ENCODE data around the gene NFIB. TPM values are rescaled to one million over a fixed set of nuclear protein-coding genes. Genes with fewer than 3 reads are reported as not detected.

NFIB gene
- total and polyA plus RNA-seq, 2 of the 13 experiments (the other 11 are each of a cell fraction or from before 2014, with no cell fraction given): 0.98 to 4.6 TPM

DNA sequence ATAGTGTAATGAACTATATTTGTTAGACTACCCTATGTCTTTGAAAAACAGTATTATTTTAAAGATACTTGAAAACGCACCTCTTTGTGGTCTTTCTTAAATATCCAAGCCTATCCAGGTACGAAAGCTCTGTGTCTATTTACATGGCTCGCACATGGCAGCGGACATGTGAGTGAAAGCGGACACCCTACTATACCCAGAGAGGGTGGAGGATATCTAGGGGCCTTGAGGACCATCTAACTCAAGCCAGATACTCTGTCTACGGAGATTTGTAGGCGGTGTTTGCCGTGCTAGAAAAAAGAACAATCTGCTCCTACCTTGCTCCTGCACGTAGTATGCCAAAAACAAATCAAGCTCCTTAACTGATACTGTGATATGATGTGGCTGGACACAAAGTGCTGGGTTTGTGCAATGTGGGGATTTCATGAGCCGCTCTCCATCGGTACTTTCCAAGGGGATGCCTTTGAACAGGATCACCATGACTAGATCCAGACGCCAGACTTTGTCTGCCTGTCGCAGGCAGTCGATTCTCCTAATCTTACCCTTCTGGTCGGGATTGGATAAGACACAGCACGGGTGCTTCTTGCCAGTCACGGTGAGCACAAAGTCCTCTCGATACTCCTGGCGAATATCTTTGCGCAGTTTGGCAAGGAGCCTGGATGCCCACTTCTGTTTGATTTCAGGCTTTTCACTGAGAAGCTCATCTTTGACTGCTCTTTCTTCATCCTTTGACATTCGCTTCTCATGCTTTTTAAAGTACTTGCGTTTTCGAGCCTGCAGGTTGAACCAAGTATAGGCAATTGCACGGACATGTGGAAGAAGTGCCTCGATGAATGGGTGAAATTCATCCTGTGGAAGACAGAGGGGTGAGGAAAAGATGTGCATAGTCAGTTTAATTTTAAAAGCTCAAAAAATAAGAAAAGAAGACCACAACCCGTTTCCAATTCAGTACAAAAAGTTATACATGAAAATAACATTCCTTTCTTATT, 7.0 kb downstream of the NFIB start:
- CTCF ChIA-PET (ENCODE audit: low intra/inter-chr PET ratio, low total read pairs): no interaction called here
- no peaks in the 10 kb centered on the region for H4K20me1 ChIP-seq (ENCODE audit: insufficient read depth, low read length)
- H3K4me2 ChIP-seq (ENCODE audit: low read depth, low read length): no peak overlapping the region
- DNase-seq (ENCODE audit: low spot score) (no peak), ATAC-seq (no peak), FAIRE-seq (no peak)
- no peak overlapping the region for H3K9ac ChIP-seq (ENCODE audit: insufficient read depth, low read depth, low read length)
- POLR2A ChIA-PET: no interaction called here
- TF ChIP-seq, protein P1, sequence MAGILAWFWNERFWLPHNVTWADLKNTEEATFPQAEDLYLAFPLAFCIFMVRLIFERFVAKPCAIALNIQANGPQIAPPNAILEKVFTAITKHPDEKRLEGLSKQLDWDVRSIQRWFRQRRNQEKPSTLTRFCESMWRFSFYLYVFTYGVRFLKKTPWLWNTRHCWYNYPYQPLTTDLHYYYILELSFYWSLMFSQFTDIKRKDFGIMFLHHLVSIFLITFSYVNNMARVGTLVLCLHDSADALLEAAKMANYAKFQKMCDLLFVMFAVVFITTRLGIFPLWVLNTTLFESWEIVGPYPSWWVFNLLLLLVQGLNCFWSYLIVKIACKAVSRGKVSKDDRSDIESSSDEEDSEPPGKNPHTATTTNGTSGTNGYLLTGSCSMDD (CRISPR knock-in tag; IDR thresholded peaks at IDR 0.05): no peak
- TF ChIP-seq PCBP2 (optimal IDR thresholded peaks at IDR 0.05; ENCODE audit: low read depth, low read length, poor library complexity, severe bottlenecking): no peak
- TF ChIP-seq ZFY (CRISPR knock-in tag; IDR thresholded peaks at IDR 0.05): no peak
- TF ChIP-seq CSRNP1 (CRISPR knock-in tag; IDR thresholded peaks at IDR 0.05): no peak
- H3K4me1 ChIP-seq (ENCODE audit: insufficient read depth, low read length): peaks cover 35% of the 10 kb centered on the region
- H3K4me3 ChIP-seq (replicated peaks in 1 of 3; ENCODE audit: insufficient read depth in 1 of 3, low read depth in 2 of 3, low read length in 3 of 3): no peak overlapping the region
- no peak overlapping the region for H3K27ac ChIP-seq (ENCODE audit: extremely low read length, insufficient read depth, low read length)
- H3K27me3 ChIP-seq (ENCODE audit: control insufficient read depth in 1 of 2, insufficient read depth in 2 of 2, low read length in 2 of 2): no peaks in the 10 kb centered on the region
- WGBS (ENCODE audit: low lambda C conversion rate): 74% methylated on average over 24 of the region's 26 CpGs
- in situ Hi-C loops (cut with HindIII; ENCODE audit: extremely low pct_ligation_motif_present, low pct_unique_long_range_greater_than_20kb): no loop called here
- no peak overlapping the region for H2AFZ ChIP-seq (ENCODE audit: low read length)
- no peaks in the 10 kb centered on the region for H3K36me3 ChIP-seq (replicated peaks in 1 of 2; ENCODE audit: control insufficient read depth in 1 of 2, insufficient read depth in 2 of 2, low read length in 2 of 2)
- H3K9me3 ChIP-seq (ENCODE audit: low read length): no peaks in the 10 kb centered on the region
- intact Hi-C loops (cut with micrococcal nuclease; ENCODE audit: unreplicated experiment): no loop called here
- BruUV-seq (replicated peaks): no TSS peak
- H3K79me2 ChIP-seq (ENCODE audit: insufficient read depth, low read length): peaks cover 25% of the 10 kb centered on the region

Data from HepG2 (cell line).